Mesenchymal stem cell (in vitro differentiated cells and primary cell): ENCODE data around the gene SMARCA5.

Source experiments
- DNase-seq: peaks from one replicate; pipeline ENCODE4 v3.0.0-alpha.2; 2013
- H2AFZ ChIP-seq: one replicate; pipeline ENCODE4 v1.6.1; 2013; ENCODE audit warnings: low read depth, mild to moderate bottlenecking, control low read depth, inconsistent platforms, low read length, moderate library complexity
- H2AK5ac ChIP-seq: 2 replicates; pipeline ENCODE4 v1.6.1; 2013; ENCODE audit warnings: low read length, moderate library complexity, mild to moderate bottlenecking, inconsistent platforms; ENCODE audit not compliant: severe bottlenecking
- H2BK120ac ChIP-seq: one replicate; pipeline ENCODE4 v1.6.1; 2013; ENCODE audit warnings: low read depth, mild to moderate bottlenecking, inconsistent platforms, low read length, moderate library complexity
- H2BK12ac ChIP-seq, 2 experiments: one replicate each; pipeline ENCODE4 v1.6.1; 2013; ENCODE audit warnings: inconsistent platforms in 2 of 2, low read length in 2 of 2, mild to moderate bottlenecking in 2 of 2, moderate library complexity in 2 of 2, control low read depth in 1 of 2
- H2BK15ac ChIP-seq: one replicate; pipeline ENCODE4 v1.6.1; 2013; ENCODE audit warnings: mild to moderate bottlenecking, low read depth, inconsistent platforms; ENCODE audit not compliant: poor library complexity, severe bottlenecking
- H2BK5ac ChIP-seq: 2 replicates; pipeline ENCODE4 v1.6.1; 2013; ENCODE audit warnings: low read depth, mild to moderate bottlenecking, low read length, control low read depth, inconsistent platforms; ENCODE audit not compliant: poor library complexity, severe bottlenecking
- H3K14ac ChIP-seq, 2 experiments: one replicate each; pipeline ENCODE4 v1.6.1; 2013; ENCODE audit warnings: inconsistent platforms in 2 of 2, low read length in 2 of 2, control low read depth in 1 of 2, mild to moderate bottlenecking in 1 of 2, moderate library complexity in 1 of 2
- H3K18ac ChIP-seq, 2 experiments: one replicate each; pipeline ENCODE4 v1.6.1; 2013; ENCODE audit warnings: inconsistent platforms in 2 of 2, low read length in 2 of 2, control low read depth in 1 of 2, low read depth in 1 of 2, mild to moderate bottlenecking in 1 of 2
- H3K23ac ChIP-seq, 2 experiments: one replicate each; pipeline ENCODE4 v1.6.1; 2013; ENCODE audit warnings: inconsistent platforms in 2 of 2, low read length in 2 of 2, mild to moderate bottlenecking in 2 of 2, moderate library complexity in 2 of 2, control low read depth in 1 of 2
- H3K27ac ChIP-seq: 2 replicates; pipeline ENCODE4 v1.5.1; 2013; ENCODE audit warnings: mild to moderate bottlenecking, moderate library complexity, low read length, control low read depth, inconsistent platforms; ENCODE audit not compliant: poor library complexity, severe bottlenecking
- H3K27me3 ChIP-seq, 2 experiments: 2 replicates each; pipeline versions ENCODE4 v1.6.1 to v1.7.0; 2013; ENCODE audit warnings: low read length in 2 of 2, mild to moderate bottlenecking in 2 of 2, moderate library complexity in 2 of 2, control low read depth in 1 of 2, inconsistent platforms in 1 of 2; ENCODE audit not compliant: control insufficient read depth in 1 of 2, insufficient read depth in 1 of 2
- H3K36me3 ChIP-seq, 2 experiments: 2 replicates each; pipeline versions ENCODE4 v1.6.1 to v1.7.0; 2013; ENCODE audit warnings: low read length in 2 of 2, control low read depth in 1 of 2, inconsistent platforms in 1 of 2, low read depth in 1 of 2, mild to moderate bottlenecking in 1 of 2; ENCODE audit not compliant: insufficient read depth in 2 of 2, control insufficient read depth in 1 of 2
- H3K4ac ChIP-seq, 2 experiments: one replicate each; pipeline ENCODE4 v1.6.1; 2013; ENCODE audit warnings: inconsistent platforms in 2 of 2, low read length in 2 of 2, mild to moderate bottlenecking in 2 of 2, moderate library complexity in 2 of 2, control low read depth in 1 of 2, low read depth in 1 of 2
- H3K4me1 ChIP-seq: 2 replicates; pipeline ENCODE4 v1.6.1; 2013; ENCODE audit warnings: low read depth, low read length, control low read depth; ENCODE audit not compliant: control insufficient read depth, insufficient read depth
- H3K4me2 ChIP-seq: 2 replicates; pipeline ENCODE4 v1.6.1; 2013; ENCODE audit warnings: low read length, mild to moderate bottlenecking, inconsistent platforms; ENCODE audit not compliant: poor library complexity, severe bottlenecking
- H3K4me3 ChIP-seq, 2 experiments: 2 replicates each; pipeline versions ENCODE4 v1.5.1 to v1.7.0; 2013; ENCODE audit warnings: low read length in 2 of 2, mild to moderate bottlenecking in 2 of 2, control low read depth in 1 of 2, low read depth in 1 of 2; ENCODE audit not compliant: insufficient read depth in 1 of 2
- H3K79me1 ChIP-seq: replicated peaks from 2 replicates; pipeline ENCODE4 v1.6.1; 2013; ENCODE audit warnings: mild to moderate bottlenecking, control low read depth, low read length, inconsistent platforms; ENCODE audit not compliant: poor library complexity, severe bottlenecking
- H3K9ac ChIP-seq: 2 replicates; pipeline ENCODE4 v1.7.0; 2013; ENCODE audit warnings: mild to moderate bottlenecking, low read length, moderate library complexity
- H3K9me3 ChIP-seq: 2 replicates; pipeline ENCODE4 v1.7.0; 2013; ENCODE audit warnings: mild to moderate bottlenecking, low read length; ENCODE audit not compliant: control insufficient read depth
- H4K8ac ChIP-seq: one replicate; pipeline ENCODE4 v1.6.1; 2013; ENCODE audit warnings: inconsistent platforms, mild to moderate bottlenecking, low read length, moderate library complexity
- H4K91ac ChIP-seq: one replicate; pipeline ENCODE4 v1.6.1; 2013; ENCODE audit warnings: mild to moderate bottlenecking, low read length, inconsistent platforms
- WGBS: methylation state at CpG from one replicate; pipeline ENCODE4 v1.1.7; 2013; ENCODE audit warnings: mixed read lengths; 5-methylcytosine and 5-hydroxymethylcytosine counted together

SMARCA5 gene

DNA sequence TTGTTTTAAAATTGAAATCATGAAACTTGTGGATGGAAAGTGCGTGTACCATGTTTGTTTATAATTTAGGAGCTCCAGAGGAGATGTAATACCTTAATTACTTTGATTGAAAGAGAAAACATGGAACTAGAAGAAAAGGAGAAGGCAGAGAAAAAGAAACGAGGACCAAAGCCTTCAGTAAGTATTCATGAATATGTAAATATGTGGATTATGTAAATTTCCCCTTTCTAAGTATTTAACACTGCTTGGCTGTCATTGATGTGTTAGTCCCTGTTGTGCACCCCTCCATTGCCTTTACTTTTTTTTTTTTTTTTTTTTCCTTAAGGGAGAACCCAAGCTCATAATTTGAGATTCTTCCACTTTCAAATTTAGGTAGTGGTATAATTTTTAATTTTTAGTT is 36.4 kb downstream of the SMARCA5 start:
- Histone ChIP-seq H3K18ac (no peak overlapping the region), H3K36me3 (peaks cover 3 to 94% of the 10 kb centered on the region in 2 experiments), H2BK120ac (no peak overlapping the region), H2BK5ac (no peak overlapping the region), H3K4me2 (no peak overlapping the region), H3K4ac (no peak overlapping the region), H3K4me1 (no peaks in the 10 kb centered on the region), H4K8ac (no peak overlapping the region), H4K91ac (no peak overlapping the region), H2BK12ac (no peak overlapping the region), H2AFZ (no peak overlapping the region), H3K14ac (no peak overlapping the region), H2BK15ac (no peak overlapping the region), H3K9ac (no peak overlapping the region), H3K27ac (no peak overlapping the region), H3K27me3 (no peaks in the 10 kb centered on the region), H2AK5ac (no peak overlapping the region), H3K4me3 (no peak overlapping the region), H3K79me1 (peaks cover 2% of the 10 kb centered on the region), H3K23ac (no peak overlapping the region), H3K9me3 (no peaks in the 10 kb centered on the region)
- WGBS = 78% methylated on average over 1 of the region's 2 CpGs
- DNase-seq = no peak

DNA sequence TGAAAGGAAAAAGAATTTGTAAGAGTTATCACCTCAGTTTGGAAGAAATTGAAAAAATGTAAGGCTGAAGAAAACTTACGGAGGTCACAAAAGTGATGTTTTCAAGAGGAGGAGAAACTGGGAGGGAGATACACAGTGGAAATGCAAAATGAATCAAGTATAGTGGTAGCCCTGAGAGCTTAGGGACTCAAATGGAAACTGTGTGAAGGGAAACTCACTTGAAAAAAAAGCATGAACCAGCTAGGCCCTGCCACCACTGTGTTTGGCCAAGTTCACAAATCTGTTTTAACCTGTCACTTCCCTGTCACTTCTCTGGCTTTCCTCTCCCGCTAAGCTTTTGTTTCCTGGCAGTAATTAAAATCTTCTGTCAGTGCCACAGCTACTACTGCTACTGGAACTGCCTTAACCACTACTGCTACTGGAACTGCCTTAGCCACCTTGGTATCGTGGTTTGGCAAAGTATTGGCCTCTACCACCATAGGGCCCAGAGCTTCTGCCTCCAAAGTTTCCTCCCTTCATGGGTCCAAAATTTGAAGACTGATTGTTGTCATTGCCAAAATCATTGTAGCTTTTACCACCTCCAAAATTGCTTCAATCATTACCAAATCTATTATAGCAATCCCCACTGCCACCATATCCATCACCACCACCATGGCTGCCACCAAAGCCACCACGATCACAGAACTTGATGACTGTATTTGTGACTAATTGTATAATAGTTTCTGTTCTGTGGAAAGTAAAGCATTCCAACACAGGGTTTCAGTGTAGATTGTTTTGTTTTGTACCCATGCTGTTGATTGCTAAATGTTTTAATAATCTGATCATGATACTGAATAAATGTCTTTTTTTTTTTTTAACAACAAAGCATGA is 41.5 kb downstream of the SMARCA5 start:
- H3K4me3 ChIP-seq = no peak overlapping the region
- DNase-seq = no peak
- no peak overlapping the region for H3K14ac ChIP-seq
- H3K23ac ChIP-seq = no peak overlapping the region
- no peak overlapping the region for H3K9ac ChIP-seq
- H3K79me1 ChIP-seq = no peaks in the 10 kb centered on the region
- no peaks in the 10 kb centered on the region for H3K27me3 ChIP-seq
- no peak overlapping the region for H4K91ac ChIP-seq
- no peak overlapping the region for H3K27ac ChIP-seq
- H3K4ac ChIP-seq = no peak overlapping the region
- H3K4me2 ChIP-seq = no peak overlapping the region
- no peak overlapping the region for H3K18ac ChIP-seq
- H2AK5ac ChIP-seq = no peak overlapping the region
- no peak overlapping the region for H4K8ac ChIP-seq
- peaks cover 4 to 55% of the 10 kb centered on the region in 2 experiments for H3K36me3 ChIP-seq
- 73% methylated on average over 4 of the region's 4 CpGs for WGBS
- H2BK5ac ChIP-seq = no peak overlapping the region
- H3K9me3 ChIP-seq = no peaks in the 10 kb centered on the region
- no peak overlapping the region for H2BK120ac ChIP-seq
- H3K4me1 ChIP-seq = no peaks in the 10 kb centered on the region
- H2BK15ac ChIP-seq = no peak overlapping the region
- H2BK12ac ChIP-seq = no peak overlapping the region
- H2AFZ ChIP-seq = no peak overlapping the region

- Histone ChIP-seq H3K4me3 (no peak overlapping the region), H3K4ac (no peak overlapping the region), H4K8ac (no peak overlapping the region), H3K9me3 (no peaks in the 10 kb centered on the region), H3K79me1 (no peaks in the 10 kb centered on the region), H2BK12ac (no peak overlapping the region), H3K36me3 (peaks cover 4 to 48% of the 10 kb centered on the region in 2 experiments), H4K91ac (no peak overlapping the region), H2AK5ac (no peak overlapping the region), H2AFZ (no peak overlapping the region), H3K23ac (no peak overlapping the region), H3K27me3 (no peaks in the 10 kb centered on the region), H2BK120ac (no peak overlapping the region), H3K4me1 (no peaks in the 10 kb centered on the region), H3K14ac (no peak overlapping the region), H3K9ac (no peak overlapping the region), H2BK5ac (no peak overlapping the region), H3K18ac (no peak overlapping the region), H2BK15ac (no peak overlapping the region), H3K27ac (no peak overlapping the region), H3K4me2 (no peak overlapping the region)
- WGBS = 93% methylated on average over 5 of the region's 5 CpGs
- DNase-seq = no peak
These were observed 42.2 kb downstream of the SMARCA5 start for GRCh38 chr4:143555676-143556075.

DNA sequence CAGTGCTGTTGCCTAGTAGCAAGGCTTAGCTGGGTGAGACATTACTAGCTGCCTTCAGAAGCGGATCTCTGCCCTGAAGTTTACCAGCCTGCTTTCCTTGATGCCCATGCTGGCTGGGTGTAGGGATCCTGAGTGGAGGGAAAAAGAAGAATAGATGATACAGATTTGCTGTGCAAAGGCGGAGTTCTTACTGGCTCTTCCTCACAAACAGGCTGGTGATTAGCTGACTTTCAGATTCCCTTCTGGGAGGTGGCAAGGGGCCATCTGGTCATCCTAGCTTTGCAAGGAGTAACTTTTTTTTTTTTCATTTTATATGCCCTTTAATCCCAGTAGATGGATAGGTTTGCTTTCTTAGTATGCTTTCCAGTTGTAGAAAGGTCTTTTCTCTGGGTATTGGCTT is 44.8 kb downstream of the SMARCA5 start:
- Histone ChIP-seq H3K9me3 (no peaks in the 10 kb centered on the region), H3K36me3 (peaks cover 4 to 23% of the 10 kb centered on the region in 2 experiments), H2BK120ac (no peak overlapping the region), H2BK5ac (no peak overlapping the region), H3K4me3 (peak overlapping the region in 1 of 2 experiments; percentile 82), H3K27me3 (no peaks in the 10 kb centered on the region), H3K27ac (no peak overlapping the region), H3K4me2 (no peak overlapping the region), H3K18ac (no peak overlapping the region), H3K4me1 (no peaks in the 10 kb centered on the region), H3K23ac (no peak overlapping the region), H2AK5ac (no peak overlapping the region), H3K79me1 (no peaks in the 10 kb centered on the region), H2BK12ac (peak overlapping the region in 1 of 2 experiments; percentile 3), H2BK15ac (no peak overlapping the region), H2AFZ (no peak overlapping the region), H3K14ac (no peak overlapping the region), H3K4ac (no peak overlapping the region), H4K91ac (no peak overlapping the region), H4K8ac (peak overlapping the region; percentile 19), H3K9ac (peak overlapping the region; percentile 92)
- DNase-seq = no peak
- 95% methylated on average over 2 of the region's 2 CpGs for WGBS
